Natural killer cell treated with Interleukin-12 subunit alpha and Interleukin-12 subunit beta and Interleukin-15 and Interleukin-18, amount 100 ng/mL, for 72 hours (primary cell): Measurements from ENCODE around the gene ARCN1. TPM values are rescaled to one million over a fixed set of nuclear protein-coding genes. Genes with fewer than 3 reads are reported as not detected.
A peak's percentile ranks its signal among the peaks of the same experiment; 100 is the strongest.

ENCODE experiments used
- ATAC-seq, 2 donors: fragments of 150-1000 bp; cut with Tn5 transposase in 1 of 2; sonication (Bioruptor Pico), chemical (Tn5 transposase) in 1 of 2; 2 replicates each; pipeline ENCODE4 v1.10.0; 2021
- DNase-seq: peaks from one replicate; pipeline ENCODE4 v3.0.0; 2022; ENCODE audit warnings: low spot score
- H3K27ac Mint-ChIP-seq, 2 donors: 1 replicate in 1 of 2; 2 replicates in 1 of 2; pipeline ENCODE4 v1.8.0; 2022; ENCODE audit warnings: mixed read lengths in 2 of 2, mild to moderate bottlenecking in 1 of 2, moderate library complexity in 1 of 2
- H3K27me3 Mint-ChIP-seq, 2 donors: 1 replicate in 1 of 2; 2 replicates in 1 of 2; pipeline ENCODE4 v1.8.0; 2022; ENCODE audit warnings: mixed read lengths in 2 of 2
- H3K36me3 Mint-ChIP-seq: one replicate; pipeline ENCODE4 v1.8.0; 2022; ENCODE audit warnings: mixed read lengths
- H3K4me1 Mint-ChIP-seq, 2 donors: 1 replicate in 1 of 2; 2 replicates in 1 of 2; pipeline ENCODE4 v1.8.0; 2022; ENCODE audit warnings: low read depth in 2 of 2, mixed read lengths in 2 of 2, mild to moderate bottlenecking in 1 of 2
- H3K4me3 Mint-ChIP-seq: one replicate; pipeline ENCODE4 v1.8.0; 2022; ENCODE audit warnings: mixed read lengths
- H3K9me3 Mint-ChIP-seq: 2 replicates; pipeline ENCODE4 v1.8.0; 2022; ENCODE audit warnings: mixed read lengths
- total RNA-seq, 2 donors: library from RNA; stranded (reverse); gene quantifications; one replicate each; pipeline ENCODE4 v1.2.3, GENCODE V29; 2022

ARCN1 gene
- total RNA-seq, 2 donors from 2014 or later, result 152 to 212 TPM

DNA sequence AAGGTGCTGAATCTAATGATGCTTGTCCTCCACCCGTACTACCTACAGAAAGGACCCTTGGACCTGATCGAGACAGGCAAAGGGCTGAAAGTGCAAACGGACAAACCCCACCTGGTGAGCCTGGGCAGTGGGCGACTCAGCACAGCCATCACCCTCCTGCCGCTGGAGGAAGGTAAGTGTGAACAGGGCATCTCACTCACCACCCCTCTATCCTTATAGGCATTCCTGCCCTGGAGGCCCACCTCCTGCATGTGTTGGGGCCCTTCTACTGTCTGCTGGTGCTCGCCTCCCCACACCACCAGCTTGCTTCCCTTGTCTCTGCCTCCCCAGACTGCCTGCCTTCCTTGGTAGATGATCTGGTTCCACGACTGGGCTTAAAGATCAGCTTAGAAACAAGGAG lies 42.3 kb downstream of the ARCN1 start:
- H3K27me3 Mint-ChIP-seq, result peaks cover 12 to 15% of the 10 kb centered on the region in 2 donors
- peaks cover 7 to 11% of the 10 kb centered on the region in 2 donors for H3K4me1 Mint-ChIP-seq
- no peaks in the 10 kb centered on the region for H3K36me3 Mint-ChIP-seq
- DNase-seq, result no peak
- H3K27ac Mint-ChIP-seq, result no peak overlapping the region
- no peak for ATAC-seq
- H3K9me3 Mint-ChIP-seq, result no peaks in the 10 kb centered on the region
- H3K4me3 Mint-ChIP-seq, result no peak overlapping the region

DNA sequence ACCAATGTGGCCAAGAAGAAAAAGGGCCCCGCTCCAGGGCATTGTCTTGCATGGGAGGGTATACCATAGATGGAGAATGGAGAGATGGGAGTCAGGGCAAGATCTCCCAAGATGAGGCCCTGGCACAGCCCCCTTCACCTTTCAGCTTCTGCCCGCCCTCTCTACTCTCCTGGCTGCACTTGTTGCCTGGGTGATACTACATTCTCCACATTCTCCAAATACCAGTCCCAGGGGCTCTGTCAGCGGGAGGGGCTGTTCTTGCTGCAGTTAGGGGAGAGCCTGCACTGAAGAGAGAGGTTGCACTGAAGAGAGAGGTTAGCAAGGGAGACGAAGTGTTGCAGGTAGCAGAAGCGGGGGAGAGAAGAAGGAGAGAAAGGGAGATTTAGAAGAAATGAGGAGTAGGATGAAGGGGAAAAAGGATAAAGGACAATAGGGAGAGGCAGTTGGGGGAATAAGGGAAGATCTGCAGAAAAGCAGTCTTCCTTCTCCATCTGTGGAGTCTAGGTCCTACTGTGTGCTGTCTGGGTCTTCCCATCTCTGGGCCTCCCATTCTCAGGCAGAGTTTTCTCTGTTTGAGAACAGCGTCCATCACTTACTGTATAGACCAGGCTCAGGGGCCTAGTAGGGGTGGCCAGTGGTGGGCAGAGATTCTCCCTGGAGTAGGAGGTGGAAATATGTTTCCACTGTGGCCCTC lies 43.2 kb downstream of the ARCN1 start:
- ATAC-seq (no peak), DNase-seq (no peak)
- no peaks in the 10 kb centered on the region for H3K9me3 Mint-ChIP-seq
- H3K27ac Mint-ChIP-seq, result no peak overlapping the region
- no peak overlapping the region for H3K4me3 Mint-ChIP-seq
- no peaks in the 10 kb centered on the region for H3K36me3 Mint-ChIP-seq
- peaks cover 4 to 6% of the 10 kb centered on the region in 2 donors for H3K4me1 Mint-ChIP-seq
- H3K27me3 Mint-ChIP-seq, result peaks cover 7 to 11% of the 10 kb centered on the region in 2 donors

DNA sequence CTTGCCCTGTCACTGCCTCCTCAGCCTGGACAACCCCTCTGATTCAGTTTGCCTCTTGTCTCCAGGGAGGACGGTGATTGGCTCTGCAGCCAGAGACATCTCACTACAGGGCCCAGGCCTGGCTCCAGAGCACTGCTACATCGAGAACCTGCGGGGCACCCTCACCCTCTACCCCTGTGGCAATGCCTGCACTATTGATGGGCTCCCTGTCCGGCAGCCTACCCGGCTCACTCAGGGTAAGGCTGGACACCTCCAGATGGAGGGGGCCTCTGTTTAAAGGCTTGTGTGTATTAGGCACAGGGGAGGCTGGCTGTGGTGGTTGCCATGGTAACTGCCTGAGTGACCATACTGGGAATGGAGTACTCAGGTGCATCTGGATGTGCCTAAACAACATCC lies 43.8 kb downstream of the ARCN1 start:
- Mint-ChIP-seq H3K4me3 (no peak overlapping the region), H3K4me1 (peaks cover 5 to 7% of the 10 kb centered on the region in 2 donors), H3K9me3 (no peaks in the 10 kb centered on the region), H3K27ac (no peak overlapping the region), H3K36me3 (no peaks in the 10 kb centered on the region), H3K27me3 (peaks cover 6 to 12% of the 10 kb centered on the region in 2 donors)
- DNase-seq (no peak), ATAC-seq (no peak)

DNA sequence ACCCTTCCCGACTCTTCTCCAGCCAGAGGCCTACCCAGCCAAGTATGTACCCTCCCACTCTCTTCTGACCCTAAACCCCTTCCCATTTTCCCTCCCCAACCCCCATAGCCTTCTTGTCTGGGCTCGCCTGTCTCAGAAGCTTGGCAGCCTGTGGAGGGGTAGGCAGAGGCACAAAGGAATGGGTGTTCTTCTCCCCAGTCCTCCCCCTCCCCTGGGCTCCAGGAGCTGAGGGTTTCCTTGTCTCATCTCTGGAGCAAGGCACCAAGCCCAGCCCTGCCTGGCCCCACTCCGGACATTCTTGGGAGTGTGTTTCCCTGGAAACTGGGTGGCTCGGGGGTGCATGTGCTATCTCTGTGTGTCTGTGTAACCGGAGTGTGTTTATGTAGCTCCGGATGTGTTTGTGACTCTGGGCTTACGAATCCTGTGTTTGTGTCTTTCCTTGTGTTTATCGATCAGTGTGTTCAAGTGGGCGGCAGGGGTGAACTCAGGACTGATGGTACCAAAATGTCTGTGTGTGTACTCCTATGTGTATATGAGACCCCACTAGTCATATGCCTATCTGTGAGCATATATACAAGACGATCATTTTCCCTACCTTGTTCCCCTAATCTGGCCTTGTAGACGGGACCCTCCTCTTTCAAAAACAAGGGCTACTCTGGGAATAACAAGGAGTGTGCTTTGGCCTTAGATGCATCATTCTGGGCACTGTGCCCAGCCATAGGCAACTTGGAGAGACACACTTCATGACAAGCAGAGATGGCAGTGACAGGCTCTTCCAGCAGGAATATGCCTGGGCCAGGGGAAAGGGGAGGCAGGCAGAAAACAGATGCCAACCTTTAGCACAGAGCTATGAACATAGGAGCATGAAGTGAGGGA lies 46.1 kb downstream of the ARCN1 start:
- Mint-ChIP-seq H3K9me3 (no peaks in the 10 kb centered on the region), H3K36me3 (no peaks in the 10 kb centered on the region), H3K27ac (no peak overlapping the region), H3K4me1 (peaks cover 0 to 10% of the 10 kb centered on the region in 2 donors), H3K27me3 (peaks cover 0 to 13% of the 10 kb centered on the region in 2 donors), H3K4me3 (no peak overlapping the region)
- DNase-seq, result no peak
- ATAC-seq, result no peak

DNA sequence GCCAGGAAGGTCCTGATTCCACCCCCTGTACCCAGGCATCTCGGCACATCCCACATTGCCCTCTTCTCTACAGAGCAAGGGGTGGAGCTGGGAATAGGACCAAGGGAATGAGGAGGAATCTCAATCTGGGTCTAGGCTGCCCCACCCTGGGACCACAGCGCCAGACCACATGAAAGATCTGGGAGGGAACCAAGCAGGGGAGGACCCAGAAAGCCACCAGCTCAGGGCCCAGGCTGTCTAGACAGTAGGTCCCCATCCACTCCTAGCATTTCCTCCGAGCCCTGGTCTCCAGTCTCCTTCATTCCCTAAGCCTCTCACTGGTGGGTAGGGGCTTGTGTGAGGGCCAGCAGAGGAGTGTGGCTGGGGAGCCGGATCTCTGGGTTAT lies 46.8 kb downstream of the ARCN1 start:
- no peak for ATAC-seq
- H3K9me3 Mint-ChIP-seq, result no peaks in the 10 kb centered on the region
- DNase-seq, result no peak
- H3K36me3 Mint-ChIP-seq, result no peaks in the 10 kb centered on the region
- H3K27ac Mint-ChIP-seq, result no peak overlapping the region
- H3K27me3 Mint-ChIP-seq, result peaks cover 0 to 11% of the 10 kb centered on the region in 2 donors
- no peak overlapping the region for H3K4me3 Mint-ChIP-seq
- H3K4me1 Mint-ChIP-seq, result peaks cover 0 to 10% of the 10 kb centered on the region in 2 donors

GRCh38 chr11:118619444-118620197 lies 47.4 kb downstream of the ARCN1 start:
- DNase-seq (no peak), ATAC-seq (no peak)
- Mint-ChIP-seq H3K4me3 (no peak overlapping the region), H3K9me3 (no peaks in the 10 kb centered on the region), H3K4me1 (peaks cover 0 to 10% of the 10 kb centered on the region in 2 donors), H3K27ac (no peak overlapping the region), H3K27me3 (peaks cover 0 to 11% of the 10 kb centered on the region in 2 donors), H3K36me3 (no peaks in the 10 kb centered on the region)

DNA sequence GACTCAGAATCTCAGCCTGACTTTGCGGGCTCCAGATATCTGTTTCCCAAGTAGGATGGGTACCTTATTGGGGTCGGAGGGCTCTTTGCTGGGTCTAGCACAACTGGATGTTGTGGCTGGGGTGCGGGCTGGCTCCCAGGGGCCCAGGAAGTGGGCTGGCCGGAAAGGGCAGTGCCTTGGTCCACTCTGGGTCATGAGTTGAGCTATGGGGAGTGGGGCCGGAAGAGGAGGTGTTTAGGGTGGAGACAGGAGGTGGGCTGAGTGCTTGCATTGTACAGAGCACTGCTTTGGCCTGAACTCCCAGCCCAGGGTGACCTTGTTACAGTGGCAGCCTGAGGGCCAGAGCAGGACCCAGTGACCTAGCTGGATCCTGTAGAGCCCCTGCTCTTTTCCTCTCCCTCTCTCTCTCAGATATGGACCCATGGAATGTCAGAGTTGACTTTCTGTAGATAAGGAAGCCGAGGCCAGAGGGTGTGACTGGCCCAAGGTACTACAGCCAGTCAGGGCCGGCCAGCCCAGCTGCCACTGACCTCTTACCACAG lies 48.4 kb downstream of the ARCN1 start:
- DNase-seq (no peak), ATAC-seq (peak in 1 of 2 donors; percentile 28)
- H3K36me3 Mint-ChIP-seq, result no peaks in the 10 kb centered on the region

GRCh38 chr11:118621071-118621783 lies 49.0 kb downstream of the ARCN1 start:
- Mint-ChIP-seq H3K4me3 (peak overlapping the region; percentile 62), H3K27ac (peak overlapping the region in 1 of 2 donors; percentile 34), H3K36me3 (no peaks in the 10 kb centered on the region), H3K9me3 (no peaks in the 10 kb centered on the region), H3K27me3 (peaks cover 0 to 11% of the 10 kb centered on the region in 2 donors), H3K4me1 (peaks cover 0 to 10% of the 10 kb centered on the region in 2 donors)
- ATAC-seq (peak; percentile 53 to 66), DNase-seq (no peak)

More for the DNA sequence above, 48.4 kb downstream of the ARCN1 start:
- Mint-ChIP-seq H3K27ac (peak overlapping the region in 1 of 2 donors; percentile 34), H3K9me3 (no peaks in the 10 kb centered on the region), H3K4me1 (peaks cover 0 to 10% of the 10 kb centered on the region in 2 donors), H3K27me3 (peaks cover 0 to 11% of the 10 kb centered on the region in 2 donors), H3K4me3 (peak overlapping the region; percentile 62)

GRCh38 chr11:118621784-118622375 lies 49.7 kb downstream of the ARCN1 start:
- ATAC-seq, result no peak
- no peak for DNase-seq
- H3K27ac Mint-ChIP-seq, result no peak overlapping the region
- peaks cover 0 to 10% of the 10 kb centered on the region in 2 donors for H3K4me1 Mint-ChIP-seq
- H3K27me3 Mint-ChIP-seq, result peaks cover 0 to 11% of the 10 kb centered on the region in 2 donors
- H3K4me3 Mint-ChIP-seq, result peak overlapping the region; percentile 43
- no peaks in the 10 kb centered on the region for H3K9me3 Mint-ChIP-seq
- H3K36me3 Mint-ChIP-seq, result no peaks in the 10 kb centered on the region

DNA sequence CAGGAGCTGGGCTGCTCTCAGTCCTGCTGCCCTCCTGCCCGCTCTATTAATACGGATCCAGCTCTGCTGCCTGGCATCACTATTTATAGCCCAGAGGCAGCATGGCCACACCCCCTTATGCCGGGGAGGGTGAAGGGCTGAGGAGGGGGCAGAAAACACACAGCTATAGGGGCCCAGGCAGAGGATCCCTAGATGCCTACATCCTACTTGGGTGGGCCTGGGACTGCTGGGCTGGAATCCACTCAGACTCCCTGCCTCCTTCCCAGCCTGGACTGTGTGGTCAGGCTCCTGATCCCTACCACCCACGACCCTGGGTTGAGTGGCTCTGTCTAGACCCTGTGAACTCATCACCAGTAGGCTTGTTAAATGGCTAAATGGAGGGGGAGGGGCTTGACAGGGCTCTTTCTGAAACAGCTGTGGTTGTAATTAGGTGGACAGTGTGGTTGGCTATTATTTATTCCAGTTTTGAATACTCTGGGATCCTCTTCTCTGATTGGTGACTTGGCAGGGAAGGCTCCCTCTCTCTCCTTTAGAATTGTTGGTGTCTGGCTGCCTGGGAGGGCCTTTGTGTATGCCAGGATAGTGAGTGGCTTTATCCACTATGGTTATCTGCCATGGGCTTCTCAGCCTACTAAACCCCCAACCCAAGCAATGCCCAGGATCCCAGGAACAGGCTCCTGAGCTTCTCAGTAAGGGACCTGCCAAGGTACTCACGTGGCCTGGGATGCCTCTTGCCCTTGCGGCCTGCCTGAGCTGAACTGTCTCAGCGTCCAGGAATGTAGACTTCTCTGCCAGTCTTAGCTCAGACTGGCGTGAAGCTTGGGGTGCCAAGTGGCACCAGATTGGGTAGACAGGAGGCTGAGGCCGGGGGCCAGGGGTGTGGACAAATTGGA lies 50.4 kb downstream of the ARCN1 start:
- ATAC-seq (no peak), DNase-seq (no peak)
- Mint-ChIP-seq H3K36me3 (no peaks in the 10 kb centered on the region), H3K9me3 (no peaks in the 10 kb centered on the region), H3K27me3 (peaks cover 0 to 11% of the 10 kb centered on the region in 2 donors), H3K4me3 (no peak overlapping the region), H3K4me1 (peaks cover 0 to 10% of the 10 kb centered on the region in 2 donors), H3K27ac (no peak overlapping the region)

- H3K27ac Mint-ChIP-seq, result no peak overlapping the region
- H3K36me3 Mint-ChIP-seq, result no peaks in the 10 kb centered on the region
- no peaks in the 10 kb centered on the region for H3K9me3 Mint-ChIP-seq
- peaks cover 0 to 11% of the 10 kb centered on the region in 2 donors for H3K27me3 Mint-ChIP-seq
- DNase-seq (no peak), ATAC-seq (no peak)
- no peak overlapping the region for H3K4me3 Mint-ChIP-seq
- H3K4me1 Mint-ChIP-seq, result peaks cover 0 to 10% of the 10 kb centered on the region in 2 donors
Observed at GRCh38 chr11:118623269-118623655, 51.1 kb downstream of the ARCN1 start.
